ENCODE data around the gene METTL9.

METTL9 gene

DNA sequence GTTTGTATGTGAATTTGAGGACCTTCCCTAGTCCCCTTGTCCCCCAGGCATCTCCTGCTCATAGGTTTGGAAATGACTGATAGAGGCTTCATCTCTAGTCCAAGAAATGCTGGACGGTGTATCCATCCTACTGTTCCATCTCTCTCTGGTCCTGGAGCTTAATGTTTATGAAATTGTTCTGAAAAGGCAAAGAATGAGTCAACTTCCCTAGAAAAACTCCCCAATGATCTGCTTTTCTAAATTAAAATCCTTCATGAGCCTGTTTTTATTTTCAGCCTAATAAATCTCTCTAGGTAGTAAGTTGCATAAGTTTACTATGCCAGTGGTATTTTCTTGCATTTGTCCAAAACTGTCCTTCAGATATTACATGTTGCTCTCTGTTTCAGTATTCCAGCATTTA, 55.1 kb downstream of the METTL9 start:
- H3K9me3 ChIP-seq (ENCODE audit: control insufficient read depth, insufficient read depth, low read depth, low read length): no peaks in the 10 kb centered on the region
- no peak overlapping the region for H3K4me3 ChIP-seq (ENCODE audit: low read depth, low read length)
- ChIA-PET CTCF (no interaction called here), POLR2A (no interaction called here)
- no peak for TF ChIP-seq ZNF596 (tag by site-specific recombination; IDR thresholded peaks at IDR 0.05)
- no peak for TF ChIP-seq ZNF510 (tag by site-specific recombination; IDR thresholded peaks at IDR 0.05; ENCODE audit: insufficient replicate concordance)
- TF ChIP-seq, protein P1, sequence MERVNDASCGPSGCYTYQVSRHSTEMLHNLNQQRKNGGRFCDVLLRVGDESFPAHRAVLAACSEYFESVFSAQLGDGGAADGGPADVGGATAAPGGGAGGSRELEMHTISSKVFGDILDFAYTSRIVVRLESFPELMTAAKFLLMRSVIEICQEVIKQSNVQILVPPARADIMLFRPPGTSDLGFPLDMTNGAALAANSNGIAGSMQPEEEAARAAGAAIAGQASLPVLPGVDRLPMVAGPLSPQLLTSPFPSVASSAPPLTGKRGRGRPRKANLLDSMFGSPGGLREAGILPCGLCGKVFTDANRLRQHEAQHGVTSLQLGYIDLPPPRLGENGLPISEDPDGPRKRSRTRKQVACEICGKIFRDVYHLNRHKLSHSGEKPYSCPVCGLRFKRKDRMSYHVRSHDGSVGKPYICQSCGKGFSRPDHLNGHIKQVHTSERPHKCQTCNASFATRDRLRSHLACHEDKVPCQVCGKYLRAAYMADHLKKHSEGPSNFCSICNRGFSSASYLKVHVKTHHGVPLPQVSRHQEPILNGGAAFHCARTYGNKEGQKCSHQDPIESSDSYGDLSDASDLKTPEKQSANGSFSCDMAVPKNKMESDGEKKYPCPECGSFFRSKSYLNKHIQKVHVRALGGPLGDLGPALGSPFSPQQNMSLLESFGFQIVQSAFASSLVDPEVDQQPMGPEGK (tag by site-specific recombination; IDR thresholded peaks at IDR 0.05): no peak
- no peak for TF ChIP-seq ZBTB8A (tag by site-specific recombination; IDR thresholded peaks at IDR 0.05)
- TF ChIP-seq ZNF146 (tag by site-specific recombination; IDR thresholded peaks at IDR 0.05): no peak
- TF ChIP-seq ZSCAN16 (tag by site-specific recombination; IDR thresholded peaks at IDR 0.05): no peak
- TF ChIP-seq ZNF76 (tag by site-specific recombination; IDR thresholded peaks at IDR 0.05; ENCODE audit: borderline replicate concordance, low read depth): no peak
- TF ChIP-seq, protein P2, sequence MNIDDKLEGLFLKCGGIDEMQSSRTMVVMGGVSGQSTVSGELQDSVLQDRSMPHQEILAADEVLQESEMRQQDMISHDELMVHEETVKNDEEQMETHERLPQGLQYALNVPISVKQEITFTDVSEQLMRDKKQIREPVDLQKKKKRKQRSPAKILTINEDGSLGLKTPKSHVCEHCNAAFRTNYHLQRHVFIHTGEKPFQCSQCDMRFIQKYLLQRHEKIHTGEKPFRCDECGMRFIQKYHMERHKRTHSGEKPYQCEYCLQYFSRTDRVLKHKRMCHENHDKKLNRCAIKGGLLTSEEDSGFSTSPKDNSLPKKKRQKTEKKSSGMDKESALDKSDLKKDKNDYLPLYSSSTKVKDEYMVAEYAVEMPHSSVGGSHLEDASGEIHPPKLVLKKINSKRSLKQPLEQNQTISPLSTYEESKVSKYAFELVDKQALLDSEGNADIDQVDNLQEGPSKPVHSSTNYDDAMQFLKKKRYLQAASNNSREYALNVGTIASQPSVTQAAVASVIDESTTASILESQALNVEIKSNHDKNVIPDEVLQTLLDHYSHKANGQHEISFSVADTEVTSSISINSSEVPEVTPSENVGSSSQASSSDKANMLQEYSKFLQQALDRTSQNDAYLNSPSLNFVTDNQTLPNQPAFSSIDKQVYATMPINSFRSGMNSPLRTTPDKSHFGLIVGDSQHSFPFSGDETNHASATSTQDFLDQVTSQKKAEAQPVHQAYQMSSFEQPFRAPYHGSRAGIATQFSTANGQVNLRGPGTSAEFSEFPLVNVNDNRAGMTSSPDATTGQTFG (tag by site-specific recombination; IDR thresholded peaks at IDR 0.05; ENCODE audit: borderline replicate concordance): no peak
- TF ChIP-seq SP3 (tag by site-specific recombination; IDR thresholded peaks at IDR 0.05): no peak
- TF ChIP-seq ZSCAN23 (tag by site-specific recombination; IDR thresholded peaks at IDR 0.05): no peak
- TF ChIP-seq KLF8 (tag by site-specific recombination; IDR thresholded peaks at IDR 0.05): no peak
- no peak for TF ChIP-seq ZNF214 (tag by site-specific recombination; IDR thresholded peaks at IDR 0.05; ENCODE audit: borderline replicate concordance)
- no peak for TF ChIP-seq ZNF501 (tag by site-specific recombination; IDR thresholded peaks at IDR 0.05)
- TF ChIP-seq KLF10 (tag by site-specific recombination; IDR thresholded peaks at IDR 0.05): no peak
- no peak for TF ChIP-seq ZNF707 (tag by site-specific recombination; IDR thresholded peaks at IDR 0.05)
- no peak for TF ChIP-seq ZNF701 (tag by site-specific recombination; IDR thresholded peaks at IDR 0.05)
- no peak for TF ChIP-seq WT1 (tag by site-specific recombination; IDR thresholded peaks at IDR 0.05)
- TF ChIP-seq ZNF2 (tag by site-specific recombination; IDR thresholded peaks at IDR 0.05): no peak
- H3K27ac ChIP-seq (ENCODE audit: extremely low read depth, low read depth, low read length): no peak overlapping the region
- H3K4me1 ChIP-seq (ENCODE audit: control insufficient read depth, insufficient read depth, low read length): no peaks in the 10 kb centered on the region
- peaks cover 0 to 16% of the 10 kb centered on the region in 2 experiments; a peak in 2 of 3 replicates for H3K36me3 ChIP-seq (ENCODE audit: control insufficient read depth in 2 of 2, insufficient read depth in 1 of 2, low read length in 2 of 2)

DNA sequence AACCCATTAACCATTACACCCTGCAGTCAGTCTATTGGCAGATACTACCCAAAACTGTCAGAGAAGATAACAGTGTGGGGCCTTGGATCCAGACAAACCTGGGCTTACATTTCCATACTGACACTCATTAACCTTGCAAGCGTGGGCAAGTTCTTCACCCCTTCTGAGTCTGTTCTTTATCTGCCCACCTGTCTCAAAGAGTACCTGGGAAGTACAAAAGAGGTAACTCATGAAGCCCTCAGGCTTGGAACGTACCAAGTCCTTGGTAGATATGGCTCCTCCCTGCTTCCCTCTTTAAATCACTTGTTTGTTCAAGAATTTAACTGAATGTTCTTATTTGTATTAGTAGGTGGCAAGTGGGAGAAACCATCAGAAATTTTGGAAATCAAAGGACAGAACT, 55.5 kb downstream of the METTL9 start:
- POLR2A ChIA-PET: no interaction called here
- no peak for TF ChIP-seq HOXD13 (CRISPR knock-in tag; IDR thresholded peaks at IDR 0.05; ENCODE audit: borderline replicate concordance)
- TF ChIP-seq ZSCAN16 (tag by site-specific recombination; IDR thresholded peaks at IDR 0.05): no peak
- TF ChIP-seq, protein P3, sequence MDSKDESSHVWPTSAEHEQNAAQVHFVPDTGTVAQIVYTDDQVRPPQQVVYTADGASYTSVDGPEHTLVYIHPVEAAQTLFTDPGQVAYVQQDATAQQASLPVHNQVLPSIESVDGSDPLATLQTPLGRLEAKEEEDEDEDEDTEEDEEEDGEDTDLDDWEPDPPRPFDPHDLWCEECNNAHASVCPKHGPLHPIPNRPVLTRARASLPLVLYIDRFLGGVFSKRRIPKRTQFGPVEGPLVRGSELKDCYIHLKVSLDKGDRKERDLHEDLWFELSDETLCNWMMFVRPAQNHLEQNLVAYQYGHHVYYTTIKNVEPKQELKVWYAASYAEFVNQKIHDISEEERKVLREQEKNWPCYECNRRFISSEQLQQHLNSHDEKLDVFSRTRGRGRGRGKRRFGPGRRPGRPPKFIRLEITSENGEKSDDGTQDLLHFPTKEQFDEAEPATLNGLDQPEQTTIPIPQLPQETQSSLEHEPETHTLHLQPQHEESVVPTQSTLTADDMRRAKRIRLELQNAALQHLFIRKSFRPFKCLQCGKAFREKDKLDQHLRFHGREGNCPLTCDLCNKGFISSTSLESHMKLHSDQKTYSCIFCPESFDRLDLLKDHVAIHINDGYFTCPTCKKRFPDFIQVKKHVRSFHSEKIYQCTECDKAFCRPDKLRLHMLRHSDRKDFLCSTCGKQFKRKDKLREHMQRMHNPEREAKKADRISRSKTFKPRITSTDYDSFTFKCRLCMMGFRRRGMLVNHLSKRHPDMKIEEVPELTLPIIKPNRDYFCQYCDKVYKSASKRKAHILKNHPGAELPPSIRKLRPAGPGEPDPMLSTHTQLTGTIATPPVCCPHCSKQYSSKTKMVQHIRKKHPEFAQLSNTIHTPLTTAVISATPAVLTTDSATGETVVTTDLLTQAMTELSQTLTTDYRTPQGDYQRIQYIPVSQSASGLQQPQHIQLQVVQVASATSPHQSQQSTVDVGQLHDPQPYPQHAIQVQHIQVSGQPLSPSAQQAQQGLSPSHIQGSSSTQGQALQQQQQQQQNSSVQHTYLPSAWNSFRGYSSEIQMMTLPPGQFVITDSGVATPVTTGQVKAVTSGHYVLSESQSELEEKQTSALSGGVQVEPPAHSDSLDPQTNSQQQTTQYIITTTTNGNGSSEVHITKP (tag by site-specific recombination; IDR thresholded peaks at IDR 0.05): peak; percentile 25; the same call in 1 of the 2 replicates
- TF ChIP-seq GLI2 (tag by site-specific recombination; IDR thresholded peaks at IDR 0.05; ENCODE audit: borderline replicate concordance, low read depth): no peak
- TF ChIP-seq ZNF610 (tag by site-specific recombination; IDR thresholded peaks at IDR 0.05; ENCODE audit: borderline replicate concordance): no peak
- CTCF ChIA-PET: no interaction called here
- Histone ChIP-seq H3K27ac (ENCODE audit: extremely low read depth, low read depth, low read length) (no peak overlapping the region), H3K4me3 (ENCODE audit: low read depth, low read length) (no peak overlapping the region), H3K4me1 (ENCODE audit: control insufficient read depth, insufficient read depth, low read length) (no peaks in the 10 kb centered on the region), H3K36me3 (ENCODE audit: control insufficient read depth in 2 of 2, insufficient read depth in 1 of 2, low read length in 2 of 2) (peaks cover 0 to 16% of the 10 kb centered on the region in 2 experiments; a peak in 2 of 3 replicates), H3K9me3 (ENCODE audit: control insufficient read depth, insufficient read depth, low read depth, low read length) (no peaks in the 10 kb centered on the region)
